Aorta (tissue), 5 donors: ENCODE measurements around the gene SYS1. TPM values are rescaled to one million over a fixed set of nuclear protein-coding genes. Genes with fewer than 3 reads are reported as not detected.
A peak's percentile ranks its signal among the peaks of the same experiment; 100 is the strongest.

Experiments
- ATAC-seq: fragments of 200-7000 bp; cut with Tn5 transposase; one replicate; pipeline ENCODE4 v1.9.1; 2022; ENCODE audit warnings: moderate library complexity; ENCODE audit not compliant: low FRiP score
- DNase-seq, 2 donors: peaks; one replicate each; pipeline ENCODE4 v3.0.0-alpha.2; 2020
- H3K27ac ChIP-seq, 2 donors: one replicate each; pipeline ENCODE4 v1.5.1; 2013; ENCODE audit warnings: low read length in 2 of 2, mild to moderate bottlenecking in 2 of 2, moderate library complexity in 2 of 2, control low read depth in 1 of 2, inconsistent platforms in 1 of 2, low read depth in 1 of 2
- H3K27me3 ChIP-seq, 2 donors: one replicate each; pipeline ENCODE4 v1.6.1; 2013; ENCODE audit warnings: control low read depth in 1 of 2, low read length in 1 of 2, mild to moderate bottlenecking in 1 of 2, moderate library complexity in 1 of 2; ENCODE audit not compliant: insufficient read depth in 2 of 2, control insufficient read depth in 1 of 2
- H3K36me3 ChIP-seq, 2 donors: one replicate each; pipeline ENCODE4 v1.6.1; 2013; ENCODE audit warnings: control low read depth in 1 of 2, low read length in 1 of 2, mild to moderate bottlenecking in 1 of 2; ENCODE audit not compliant: insufficient read depth in 2 of 2, control insufficient read depth in 1 of 2
- H3K4me1 ChIP-seq, 2 donors: one replicate each; pipeline ENCODE4 v1.6.1; 2013; ENCODE audit warnings: low read length in 2 of 2, control low read depth in 1 of 2, mild to moderate bottlenecking in 1 of 2, moderate library complexity in 1 of 2; ENCODE audit not compliant: insufficient read depth in 2 of 2, control insufficient read depth in 1 of 2
- H3K4me3 ChIP-seq, 2 donors: one replicate each; pipeline ENCODE4 v1.5.1; 2013; ENCODE audit warnings: low read length in 2 of 2, control low read depth in 1 of 2, mild to moderate bottlenecking in 1 of 2
- H3K9me3 ChIP-seq: one replicate; pipeline ENCODE4 v1.6.1; 2013; ENCODE audit warnings: mild to moderate bottlenecking, low read length; ENCODE audit not compliant: control insufficient read depth
- WGBS, 2 donors: extraction: QIAGEN DNeasy Blood & Tissue Kit; methylation state at CpG; one replicate each; pipeline ENCODE4 v1.1.7; 2013; 5-methylcytosine and 5-hydroxymethylcytosine counted together
- intact Hi-C, 2 donors: fragments of 100-400 bp; cut with DNase I; formaldehyde crosslinking; loops; one replicate each; pipeline versions ENCODE4 v1.14.2 to v1.15.0; 2022
- polyA plus RNA-seq, 2 donors: library from polyadenylated mRNA; stranded (reverse); fragments of 200-250 nt; gene quantifications; one replicate each; pipeline ENCODE4 v1.2.3, GENCODE V29; 2013
- total RNA-seq, 2 donors: library from RNA; stranded (reverse); fragmentation: NEBNext Ultra II Directional; extraction: Animal tissue kit (Norgen Biotek cat#: 25700); gene quantifications; one replicate each; pipeline ENCODE4 v1.2.1, GENCODE V29; 2021
- donor health status: healthy with polysubstance abuse.
- donor health status: Bipolar disorder and iron deficiency.
- donor health status: DM: no; HTN: no; CAD: no.
- donor health status: DM: no; HTN: no; CAD: no.
- donor health status: DM: yes; HTN: yes; CAD: no.

SYS1 gene
- total and polyA plus RNA-seq, 4 donors, result 14.3 to 25.0 (median 17.4) TPM

DNA sequence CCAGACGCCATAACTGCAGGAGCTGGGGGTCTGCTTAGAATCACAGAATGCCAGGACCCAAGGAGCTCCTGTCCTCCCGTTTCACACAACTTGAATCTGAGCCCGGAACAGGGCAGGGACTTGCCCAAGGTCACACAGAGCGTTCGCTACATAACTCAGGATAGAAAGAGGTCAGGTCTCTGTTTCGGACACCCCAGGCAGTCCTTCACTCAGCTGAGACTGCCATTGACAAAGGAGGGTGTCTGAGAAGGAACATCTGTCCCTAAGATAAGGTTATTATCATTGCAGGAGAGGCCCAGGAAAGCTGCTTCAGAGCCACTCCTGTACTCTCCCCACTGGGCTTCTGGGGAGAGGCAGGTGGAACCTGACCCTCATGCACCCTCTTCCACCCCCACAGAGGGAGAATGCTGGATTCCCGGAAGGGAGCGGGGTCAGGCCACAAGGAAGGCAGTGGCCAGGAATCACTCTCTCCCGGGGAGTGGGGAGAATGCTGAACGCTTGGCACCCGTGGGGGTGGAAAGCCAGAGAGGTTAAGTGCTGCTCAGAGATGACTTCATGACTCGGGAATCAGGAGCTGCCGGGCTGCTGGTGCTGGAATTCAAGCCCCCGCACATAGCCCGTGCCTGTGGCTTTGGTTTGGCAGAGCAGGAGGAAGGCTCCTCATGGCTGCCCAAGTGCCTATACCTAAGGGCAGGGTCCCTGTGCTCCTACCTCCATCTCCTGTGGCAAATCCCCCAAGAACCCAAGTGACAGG, 25.4 kb upstream of the SYS1 start:
- ATAC-seq, result peak; percentile 67
- no peaks in the 10 kb centered on the region for H3K27me3 ChIP-seq
- peak; percentile 85 to 90 for DNase-seq
- intact Hi-C loops, result loop anchor here in 1 of 2 donors (5.0 kb wide), 1 partner anchor 80 kb away; the partner anchor contains the start of gene PIGT
- H3K9me3 ChIP-seq, result no peaks in the 10 kb centered on the region
- peak overlapping the region; percentile 87 to 92 for H3K27ac ChIP-seq
- H3K4me1 ChIP-seq, result peaks cover 0 to 4% of the 10 kb centered on the region in 2 donors
- H3K4me3 ChIP-seq, result no peak overlapping the region
- WGBS, 2 donors, result 28 to 33% methylated on average over 15 of the region's 15 CpGs
- no peaks in the 10 kb centered on the region for H3K36me3 ChIP-seq

DNA sequence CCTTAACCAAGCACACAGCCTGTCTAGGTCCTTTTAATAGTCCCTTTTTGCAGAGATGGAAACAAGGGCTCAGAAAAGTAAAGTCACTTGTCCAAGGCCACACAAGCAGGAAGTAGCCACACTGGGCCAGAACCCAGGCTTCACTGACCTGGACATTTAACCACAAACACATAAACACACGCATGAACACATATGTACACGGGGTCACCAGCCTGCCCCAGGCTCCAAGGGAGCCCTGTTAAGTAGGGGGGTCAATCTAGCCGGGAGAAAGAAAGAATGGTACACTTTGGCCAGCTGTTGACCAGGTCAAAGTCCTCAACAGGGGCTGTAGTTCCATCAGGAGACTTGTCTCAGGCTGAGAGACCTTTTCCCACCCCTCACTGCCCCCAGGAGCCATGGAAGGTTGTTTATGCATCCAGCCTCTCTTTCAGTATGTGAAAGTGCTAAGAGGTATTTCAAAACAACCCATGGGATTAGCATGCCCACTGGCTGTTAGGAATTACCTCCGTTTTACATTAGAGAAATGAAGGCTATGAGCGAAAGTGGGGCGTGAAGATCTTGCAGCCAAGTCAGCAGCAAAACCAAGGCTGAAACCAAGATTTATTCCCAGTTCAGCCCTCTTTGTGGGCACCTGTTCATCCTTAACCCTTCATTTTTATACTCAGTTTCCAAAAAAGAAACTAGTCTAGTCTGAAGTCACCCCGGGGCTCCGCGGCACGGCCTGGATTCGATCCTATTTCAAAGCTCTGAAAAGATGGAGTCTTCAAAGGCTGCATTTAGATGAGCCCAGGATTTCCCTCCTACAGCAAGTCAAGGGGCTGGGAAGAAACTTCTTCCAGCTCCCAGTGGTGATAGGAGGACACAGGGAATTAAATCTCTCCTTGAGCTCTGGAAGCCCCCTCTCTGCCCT, 24.6 kb upstream of the SYS1 start:
- WGBS, 2 donors, result 88 to 94% methylated on average over 11 of the region's 11 CpGs
- DNase-seq, result no peak
- Histone ChIP-seq H3K9me3 (no peaks in the 10 kb centered on the region), H3K27ac (peak overlapping the region; percentile 87 to 92), H3K27me3 (no peaks in the 10 kb centered on the region), H3K4me1 (peaks cover 0 to 4% of the 10 kb centered on the region in 2 donors), H3K36me3 (no peaks in the 10 kb centered on the region), H3K4me3 (no peak overlapping the region)
- no peak for ATAC-seq
- intact Hi-C loops, result loop anchor here in 1 of 2 donors (5.0 kb wide), 1 partner anchor 79 kb away; the partner anchor contains the start of gene PIGT

DNA sequence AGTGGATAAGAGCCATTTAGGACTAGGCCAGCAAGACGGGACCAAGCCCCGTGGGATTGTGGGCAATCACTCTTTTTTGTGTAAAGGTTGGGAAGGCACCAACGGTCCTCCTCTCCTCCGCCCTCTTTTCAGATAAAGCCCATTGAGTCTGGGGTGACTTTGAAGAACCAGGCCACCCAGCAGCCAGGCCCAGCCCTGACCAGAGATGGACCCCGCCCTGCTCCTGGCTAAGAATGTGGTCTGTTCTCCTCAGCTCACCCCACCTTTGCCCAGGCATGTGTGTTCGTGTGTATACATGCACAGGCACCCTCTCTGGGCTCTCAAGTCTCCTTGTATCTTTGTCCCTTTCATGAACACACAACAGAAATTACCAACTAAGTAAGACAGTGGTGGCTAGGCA, 23.9 kb upstream of the SYS1 start:
- H3K27ac ChIP-seq, result peak overlapping the region; percentile 71 to 92
- DNase-seq (no peak), ATAC-seq (no peak)
- H3K4me3 ChIP-seq, result no peak overlapping the region
- WGBS, 2 donors, result 88 to 90% methylated on average over 6 of the region's 6 CpGs
- H3K4me1 ChIP-seq, result peaks cover 0 to 4% of the 10 kb centered on the region in 2 donors
- H3K9me3 ChIP-seq, result no peaks in the 10 kb centered on the region
- no peaks in the 10 kb centered on the region for H3K36me3 ChIP-seq
- no peaks in the 10 kb centered on the region for H3K27me3 ChIP-seq
- intact Hi-C loops, result loop anchor here in 1 of 2 donors (5.0 kb wide), 1 partner anchor 78 kb away; the partner anchor contains the start of gene PIGT

DNA sequence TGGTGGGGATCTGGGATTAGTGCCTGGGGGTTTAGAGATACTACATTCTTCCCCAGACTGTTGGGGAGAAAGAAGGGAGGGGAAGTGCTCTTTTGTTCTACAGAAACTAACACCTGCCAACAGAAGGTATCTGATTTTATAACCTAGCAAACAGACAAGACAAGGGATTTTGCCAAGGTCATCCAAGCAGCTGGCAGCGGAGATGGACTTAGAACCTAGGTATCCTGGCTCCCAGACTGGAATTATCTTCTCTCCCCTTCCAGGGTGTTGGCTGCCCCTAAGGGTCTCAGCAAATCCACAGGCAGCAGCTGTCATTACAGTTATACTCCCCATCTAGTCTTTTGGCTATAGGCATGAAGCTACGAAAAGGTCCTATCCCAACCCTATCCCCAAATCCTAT, 23.2 kb upstream of the SYS1 start:
- no peak for ATAC-seq
- intact Hi-C loops, result loop anchor here (5.0 kb wide), 2 partner anchors 78 to 443 kb away; partner anchors contain the start of gene PIGT (in 1 of the 2)

DNA sequence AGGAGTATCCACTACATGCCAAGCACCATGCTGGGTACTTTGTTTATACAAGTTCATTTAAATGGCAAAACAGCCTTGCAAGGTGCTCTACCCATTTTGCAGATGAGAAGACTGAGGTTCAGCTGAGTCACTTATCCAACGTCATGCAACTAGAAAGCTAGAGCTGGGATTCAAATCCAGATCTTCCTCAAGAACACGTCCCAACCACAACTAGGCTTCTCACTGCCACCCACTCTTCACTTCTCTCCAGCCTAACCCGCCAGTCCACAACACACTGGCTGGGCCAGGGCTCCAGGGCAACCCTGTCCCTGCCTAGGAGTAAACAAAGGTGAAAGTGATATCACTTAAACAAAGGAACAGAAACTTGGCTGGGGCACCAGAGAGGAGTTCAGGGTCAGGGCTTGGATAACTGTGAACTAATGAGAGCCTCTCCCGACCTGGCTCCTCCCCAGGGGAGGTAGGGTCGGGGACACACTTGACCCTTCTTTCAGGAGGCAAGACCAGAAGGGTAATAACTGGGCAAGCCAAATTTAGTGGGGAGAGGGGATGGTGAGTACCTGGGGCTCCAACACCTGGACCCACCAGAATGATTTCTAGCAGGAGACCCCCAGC, 22.6 kb upstream of the SYS1 start:
- Histone ChIP-seq H3K9me3 (no peaks in the 10 kb centered on the region), H3K27ac (no peak overlapping the region), H3K4me3 (no peak overlapping the region), H3K4me1 (peaks cover 0 to 4% of the 10 kb centered on the region in 2 donors), H3K36me3 (no peaks in the 10 kb centered on the region), H3K27me3 (no peaks in the 10 kb centered on the region)
- no peak for DNase-seq
- WGBS, 2 donors, result 85 to 89% methylated on average over 5 of the region's 5 CpGs
- intact Hi-C loops, result loop anchor here in 1 of 2 donors (5.0 kb wide), 1 partner anchor 442 kb away; no protein-coding TSS in a partner anchor
- no peak for ATAC-seq

More for the DNA sequence above, 23.2 kb upstream of the SYS1 start:
- Histone ChIP-seq H3K9me3 (no peaks in the 10 kb centered on the region), H3K4me1 (peaks cover 0 to 4% of the 10 kb centered on the region in 2 donors), H3K4me3 (no peak overlapping the region), H3K27me3 (no peaks in the 10 kb centered on the region), H3K36me3 (no peaks in the 10 kb centered on the region), H3K27ac (no peak overlapping the region)
- WGBS, 2 donors, result 96 to 97% methylated on average over 2 of the region's 2 CpGs
- no peak for DNase-seq

DNA sequence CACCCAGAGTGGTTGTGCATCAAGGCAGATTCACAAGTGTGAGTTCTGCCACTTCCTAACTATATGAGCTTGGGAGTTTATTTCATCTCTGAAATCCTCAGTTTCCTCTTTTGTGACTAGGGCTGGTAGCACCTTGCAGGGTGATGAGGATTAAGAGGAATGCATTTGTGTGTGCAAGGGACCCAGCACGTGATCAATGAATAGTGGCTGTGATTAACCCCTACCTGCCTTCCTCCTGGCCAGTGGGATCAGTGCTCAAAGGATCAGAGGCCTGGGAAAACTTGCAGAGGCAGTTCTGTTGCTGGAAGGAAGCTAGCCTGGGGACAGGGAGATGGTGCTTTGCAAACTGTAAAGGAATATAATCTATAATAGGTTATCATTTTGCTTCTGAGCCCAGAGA, 22.0 kb upstream of the SYS1 start:
- H3K4me3 ChIP-seq, result no peak overlapping the region
- H3K4me1 ChIP-seq, result peaks cover 0 to 4% of the 10 kb centered on the region in 2 donors
- DNase-seq (no peak), ATAC-seq (no peak)
- peak overlapping the region in 1 of 2 donors; percentile 29 for H3K27ac ChIP-seq
- WGBS, 2 donors, result 64 to 67% methylated on average over 1 of the region's 1 CpG
- H3K36me3 ChIP-seq, result no peaks in the 10 kb centered on the region
- intact Hi-C loops, result loop anchor here in 1 of 2 donors (5.0 kb wide), 1 partner anchor 441 kb away; no protein-coding TSS in a partner anchor
- H3K27me3 ChIP-seq, result no peaks in the 10 kb centered on the region
- no peaks in the 10 kb centered on the region for H3K9me3 ChIP-seq

DNA sequence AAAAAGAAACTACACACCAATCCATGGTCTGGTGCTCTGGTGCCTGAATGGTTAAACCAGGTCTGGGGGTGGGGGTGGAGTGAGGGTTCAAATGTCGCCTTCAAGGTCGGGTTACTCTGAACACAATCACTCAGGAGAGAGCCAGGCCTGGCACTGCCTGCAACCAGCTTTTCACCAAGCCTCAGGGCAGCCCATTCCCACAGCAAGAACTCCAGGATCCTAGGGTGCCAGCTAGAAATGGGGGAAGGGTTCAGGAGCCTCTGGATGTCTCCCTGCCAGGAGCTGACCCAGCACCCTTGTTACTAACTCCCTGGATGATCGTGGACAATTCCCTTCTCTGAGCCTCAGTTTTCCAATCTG, 21.4 kb upstream of the SYS1 start:
- Histone ChIP-seq H3K27ac (peak overlapping the region; percentile 77), H3K27me3 (no peaks in the 10 kb centered on the region), H3K4me1 (peaks cover 0 to 4% of the 10 kb centered on the region in 2 donors), H3K36me3 (no peaks in the 10 kb centered on the region), H3K9me3 (no peaks in the 10 kb centered on the region), H3K4me3 (no peak overlapping the region)
- intact Hi-C loops, result loop anchor here in 1 of 2 donors (5.0 kb wide), 1 partner anchor 441 kb away; no protein-coding TSS in a partner anchor
- no peak for DNase-seq
- ATAC-seq, result no peak
- WGBS, 2 donors, result 22 to 26% methylated on average over 3 of the region's 3 CpGs
